KG1 (cell line): ENCODE data around the gene C14orf132.

Experiments
- DNase-seq: peaks from one replicate; lab custom pipeline; 2025; lab: John Stamatoyannopoulos, UW

The C14orf132 gene

DNA sequence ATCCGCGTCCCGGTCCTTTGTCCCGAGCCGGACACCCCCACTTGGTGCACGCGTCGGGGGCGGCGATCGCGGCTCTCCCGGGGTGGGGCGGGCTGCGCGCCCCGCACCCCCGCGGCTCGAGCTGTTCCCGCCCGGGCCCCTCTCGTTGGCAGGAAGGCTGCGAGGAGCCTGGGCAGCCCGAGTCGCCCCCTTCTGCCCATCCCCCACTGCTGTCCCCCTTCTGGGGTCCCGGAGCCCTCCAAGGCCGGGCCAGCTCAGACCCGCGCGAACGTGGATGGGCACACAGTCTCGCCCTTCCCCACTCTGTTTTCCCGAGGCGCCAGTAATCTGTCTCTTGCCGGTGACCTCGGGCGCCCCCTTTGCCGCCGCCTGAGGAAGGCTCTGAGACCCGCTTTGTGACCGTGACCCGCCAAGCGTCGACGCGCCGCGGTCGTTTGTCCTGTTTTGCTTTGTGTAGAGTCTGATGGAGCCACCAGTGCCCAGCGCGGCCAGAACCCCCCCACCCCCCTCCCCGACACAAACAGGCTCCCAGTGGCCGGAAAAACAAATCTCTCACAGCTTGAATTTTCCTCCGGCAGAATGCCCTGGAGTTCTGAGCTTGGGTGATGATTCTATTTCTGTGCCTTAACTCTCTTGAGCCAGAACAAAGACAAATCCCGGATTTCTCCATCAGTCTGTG is 610 bp downstream of the C14orf132 start:
- DNase-seq, result no peak

DNA sequence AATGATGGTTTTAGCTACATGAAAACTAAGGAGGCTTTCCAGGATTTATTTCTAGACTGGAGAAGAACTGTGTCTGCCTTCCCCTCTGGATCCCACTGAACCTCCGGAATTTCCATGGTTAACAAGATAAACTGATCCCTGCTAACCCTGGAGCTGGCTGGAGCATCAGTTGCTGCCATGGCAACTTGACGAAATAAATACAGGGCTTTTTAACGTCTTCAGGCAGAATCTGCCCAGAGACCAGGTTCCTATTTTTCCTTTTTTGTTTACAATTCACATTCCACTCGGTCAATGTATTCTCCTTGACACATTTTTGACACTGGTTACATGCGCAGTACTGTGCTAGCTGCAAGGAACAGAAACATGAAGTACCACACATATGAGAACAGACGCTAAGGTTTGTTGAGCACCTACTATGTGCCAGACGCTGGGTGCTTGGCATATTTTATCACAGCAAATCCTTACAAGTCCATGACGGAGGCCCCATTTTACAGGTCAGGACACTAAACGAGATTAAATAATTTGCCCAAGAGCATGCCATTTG is 1.7 kb downstream of the C14orf132 start:
- no peak for DNase-seq

DNA sequence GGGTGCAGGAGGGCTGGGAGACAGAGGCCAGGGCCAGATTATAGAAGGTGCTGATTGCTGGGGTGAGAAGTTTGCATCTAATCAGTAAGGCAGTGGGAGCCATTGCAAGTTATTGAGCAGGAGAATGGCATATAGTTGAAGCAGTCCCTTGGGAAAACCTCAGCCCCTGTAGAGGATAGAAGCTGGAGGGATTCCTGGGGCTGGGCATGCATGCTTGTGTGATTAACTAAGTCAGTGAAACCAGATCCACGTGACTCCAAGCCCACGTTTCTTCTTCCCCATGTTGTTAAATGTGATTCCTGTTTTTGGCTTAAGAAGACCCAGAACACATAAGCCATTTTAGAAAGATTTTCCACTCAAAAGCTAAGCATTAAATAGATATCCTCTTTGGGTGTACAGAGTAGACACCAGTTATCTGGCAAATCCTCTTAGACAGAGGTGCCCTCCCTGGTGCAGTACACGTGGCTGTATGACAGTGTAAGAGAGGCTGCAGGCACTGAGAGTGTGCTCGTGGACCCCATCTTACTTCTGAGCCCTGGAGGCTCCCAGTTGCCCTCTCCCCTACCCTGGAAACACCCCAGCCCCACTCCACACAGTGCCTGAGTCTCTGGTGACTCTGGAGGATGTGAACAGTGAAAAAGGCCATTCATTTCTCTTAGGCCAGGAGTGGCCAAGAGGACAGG is 3.2 kb downstream of the C14orf132 start:
- no peak for DNase-seq

DNA sequence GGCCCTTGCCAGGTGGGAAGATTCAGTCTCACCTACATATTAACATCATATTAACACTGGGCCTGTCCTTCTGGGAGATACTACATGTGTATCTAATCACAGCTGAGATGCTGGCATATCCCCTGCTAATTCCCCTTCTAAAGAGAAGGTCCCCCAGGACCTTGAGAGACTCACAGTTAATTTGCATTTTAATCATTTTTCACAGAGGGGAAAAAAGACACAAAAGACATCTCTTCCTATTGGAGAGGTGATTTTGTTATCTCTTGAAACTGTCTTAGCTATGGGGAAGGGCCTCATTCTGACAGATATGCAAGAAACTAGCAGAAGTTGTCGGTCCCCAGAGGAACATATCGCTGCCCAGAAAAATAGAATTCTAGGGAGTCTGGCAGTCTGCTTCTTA is 7.5 kb downstream of the C14orf132 start:
- no peak for DNase-seq

DNA sequence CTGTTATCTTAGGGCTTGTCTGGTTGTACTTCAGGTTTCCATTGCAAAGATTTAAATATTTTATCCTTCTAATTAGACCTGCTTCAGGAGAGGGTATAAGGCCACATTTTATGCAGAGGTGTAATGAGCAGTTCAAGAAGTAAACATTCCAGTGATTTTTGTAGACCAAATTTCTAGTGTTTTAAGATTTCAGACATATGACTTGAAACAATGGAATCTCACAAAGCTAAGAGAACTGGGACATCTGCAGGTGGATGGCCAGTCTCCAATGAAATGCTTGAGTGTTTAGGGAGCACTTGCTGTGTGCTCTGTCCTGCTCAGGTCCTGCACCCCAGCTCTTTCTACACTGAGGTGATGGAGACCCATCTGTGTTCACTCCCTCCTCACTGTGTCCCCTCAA is 7.9 kb downstream of the C14orf132 start:
- DNase-seq, result no peak

DNA sequence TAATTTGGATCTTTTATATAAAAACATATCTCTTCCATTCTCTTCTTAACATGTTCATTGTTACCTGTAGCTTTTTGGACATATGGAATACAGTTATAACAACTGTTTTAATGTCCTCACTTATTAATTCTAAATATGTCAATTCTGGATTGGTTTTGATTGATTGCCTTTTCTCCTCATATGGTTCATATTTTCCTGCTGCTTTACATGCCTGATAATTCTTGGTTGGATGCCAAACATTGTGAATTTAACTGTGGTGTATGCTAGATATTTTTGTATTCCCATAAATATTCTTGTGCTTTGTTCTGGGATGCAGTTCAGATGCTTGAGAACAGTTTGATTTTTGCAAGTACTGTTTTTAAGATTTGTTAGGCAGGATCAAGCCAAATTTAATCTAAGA is 10.8 kb downstream of the C14orf132 start:
- no peak for DNase-seq

DNA sequence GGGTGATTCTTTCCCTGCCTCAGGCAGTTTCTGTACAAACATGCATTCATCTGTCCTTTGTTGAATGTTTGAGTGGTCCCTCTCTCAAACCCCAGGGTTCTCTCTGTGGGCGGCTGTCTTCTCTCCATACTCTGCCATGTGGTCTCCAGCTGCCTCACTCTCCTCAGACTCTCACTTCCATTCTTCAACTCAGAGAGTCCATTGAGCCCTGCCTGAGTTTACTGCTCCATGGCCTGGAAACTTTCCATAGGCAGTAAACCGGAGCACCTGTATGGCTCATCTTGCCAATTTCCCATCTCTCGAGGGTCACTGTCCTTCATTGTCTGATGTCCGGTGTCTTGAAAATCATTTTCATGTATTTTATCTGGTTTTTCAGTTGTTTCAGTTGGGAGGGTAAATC is 11.3 kb downstream of the C14orf132 start:
- DNase-seq, result no peak

DNA sequence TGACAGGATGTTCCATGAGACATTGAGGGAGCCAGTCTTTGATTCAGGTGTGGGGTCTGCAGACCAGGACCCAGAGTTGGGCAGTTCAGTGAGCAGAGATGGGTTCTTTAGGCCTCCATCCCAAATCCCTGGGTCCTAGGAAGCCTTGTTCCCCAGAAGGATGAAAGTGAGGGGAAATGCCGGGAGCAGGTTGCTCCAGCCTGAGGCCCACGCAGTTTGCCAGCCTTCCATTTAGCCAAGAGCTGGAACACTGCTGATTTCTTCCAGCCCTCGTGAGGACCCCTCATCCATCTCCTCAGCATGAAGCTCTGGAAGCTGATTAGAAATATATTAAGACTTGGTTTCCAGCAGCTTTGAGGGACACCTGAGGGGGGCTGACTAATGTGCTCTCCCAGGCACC is 12.1 kb downstream of the C14orf132 start:
- DNase-seq, result no peak

DNA sequence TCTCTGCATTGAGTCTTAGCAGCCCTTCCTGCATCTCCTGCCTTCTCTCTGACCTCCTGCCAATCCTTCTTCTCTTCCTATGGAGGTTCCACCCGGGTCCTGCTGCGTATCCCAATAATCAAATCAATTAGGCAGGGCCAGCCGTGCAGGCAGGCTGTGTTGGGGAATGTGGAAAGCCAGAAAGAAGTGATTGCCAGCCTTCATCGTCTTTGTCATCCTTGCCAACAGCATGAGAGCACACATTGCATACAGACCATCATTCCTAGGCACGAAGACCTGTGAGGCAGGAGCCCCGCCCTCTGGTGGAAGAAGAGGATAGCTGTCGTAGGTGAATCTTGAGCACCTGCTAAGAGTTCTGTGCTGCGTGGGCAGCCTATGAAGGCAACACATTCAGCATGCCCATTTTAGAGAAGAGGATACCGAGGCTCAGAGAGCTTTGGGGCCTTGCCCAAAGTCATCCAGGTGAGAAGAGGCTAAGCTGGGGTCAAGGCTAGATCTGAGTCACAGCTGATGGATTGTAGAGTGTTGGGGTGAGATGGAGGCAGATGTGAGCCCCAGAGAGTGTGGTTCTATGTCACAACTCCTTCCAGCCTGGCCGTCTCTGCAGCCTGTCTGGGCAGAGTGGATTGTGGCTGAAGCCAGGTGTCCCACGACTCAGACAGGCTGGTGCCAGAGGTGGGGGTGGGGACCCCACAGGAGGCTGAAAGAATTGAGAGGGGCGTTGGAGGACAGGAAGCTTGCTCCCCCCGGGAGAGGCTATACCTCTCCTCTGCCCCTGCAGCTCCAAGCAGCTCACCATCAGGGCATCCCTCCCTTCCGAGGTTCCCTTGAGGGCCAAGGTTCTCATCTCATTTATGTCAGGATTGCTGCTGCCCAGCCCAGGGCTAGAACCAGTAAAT is 12.7 kb downstream of the C14orf132 start:
- no peak for DNase-seq

DNA sequence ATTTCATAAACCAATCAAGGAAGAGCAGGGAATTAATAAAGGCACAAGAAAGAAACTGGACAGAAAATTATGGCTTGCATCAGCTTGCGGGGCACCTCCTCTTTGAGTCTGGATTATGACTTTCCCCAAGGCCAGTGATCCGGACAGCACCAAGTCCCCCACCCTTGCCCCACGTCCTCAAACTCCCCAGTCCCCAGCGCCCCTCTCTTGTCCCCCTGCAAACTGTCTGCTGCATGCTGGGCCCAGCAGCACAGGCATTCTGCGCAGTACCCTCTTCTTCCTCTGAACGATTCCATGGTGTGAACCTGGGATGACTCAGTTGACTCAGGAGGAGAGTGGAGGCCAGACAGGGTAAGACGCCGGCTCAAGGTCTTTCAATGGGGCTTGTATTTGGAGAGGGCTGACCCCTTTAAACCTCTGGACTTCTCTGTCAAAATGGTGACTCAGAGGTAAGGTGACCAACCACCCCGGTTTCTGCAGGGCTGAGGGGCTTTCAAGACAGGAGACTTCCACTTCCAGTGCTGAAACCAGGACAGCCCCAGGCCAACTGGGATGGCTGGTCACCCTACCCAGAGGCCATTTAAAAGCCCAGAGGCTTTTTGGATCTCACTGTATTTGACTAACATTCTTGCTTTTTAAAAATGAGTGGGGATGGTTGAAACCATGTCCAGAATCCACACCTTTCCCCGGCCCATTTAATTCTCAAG is 13.5 kb downstream of the C14orf132 start:
- no peak for DNase-seq

DNA sequence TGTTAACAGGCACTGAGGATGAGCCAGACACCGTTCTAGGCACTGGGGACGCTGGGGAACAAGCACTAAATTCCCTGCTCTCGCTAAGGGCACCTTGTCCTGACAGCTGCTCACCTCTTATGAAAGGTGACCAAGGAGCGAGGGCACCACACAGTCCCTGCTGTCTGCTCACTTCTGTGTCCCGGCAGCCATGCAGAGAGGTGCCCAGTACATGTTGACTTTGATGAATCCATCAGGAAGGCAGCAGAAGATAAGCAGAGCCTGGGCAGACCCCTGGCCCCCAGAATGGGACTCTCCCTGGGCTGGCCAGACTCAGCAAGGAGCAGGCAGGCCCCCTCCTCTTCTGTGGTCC is 14.1 kb downstream of the C14orf132 start:
- no peak for DNase-seq

DNA sequence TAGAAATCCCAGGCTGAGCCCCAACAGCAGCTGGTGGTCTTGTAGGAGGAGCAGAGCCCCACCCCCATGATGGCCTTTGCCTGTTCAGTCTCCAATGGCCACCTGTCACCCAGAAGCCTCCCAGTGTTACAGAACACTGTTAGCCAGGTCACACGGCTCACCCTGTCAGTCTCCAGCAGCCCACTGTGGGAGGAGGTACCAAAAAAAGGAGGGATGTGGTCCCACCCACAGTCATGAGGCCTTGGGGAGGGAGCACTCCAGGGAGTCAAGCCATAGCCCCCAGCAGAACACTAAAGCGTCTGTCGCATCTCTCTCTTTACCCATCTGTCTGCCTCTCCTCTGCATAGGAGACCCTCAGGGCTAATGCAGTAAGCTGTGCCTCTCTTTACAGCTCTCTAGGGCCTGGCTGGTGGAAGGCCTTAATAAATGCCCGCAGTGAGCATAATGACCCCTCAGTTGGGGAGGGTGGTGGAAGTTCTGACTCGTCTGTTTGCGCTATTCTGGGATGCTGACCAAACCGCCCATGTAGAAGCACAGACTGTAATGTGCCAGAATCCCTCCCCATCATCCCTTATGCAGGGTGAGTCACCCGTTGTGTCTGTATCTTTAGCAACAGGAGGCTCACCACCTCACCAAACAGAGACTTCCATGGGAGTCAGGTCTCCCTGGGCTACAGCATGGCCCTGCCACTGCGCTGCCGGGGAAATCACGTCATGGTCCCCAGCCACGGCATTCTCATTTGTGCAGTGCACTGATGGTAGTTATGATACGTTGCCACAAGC is 14.6 kb downstream of the C14orf132 start:
- DNase-seq, result no peak

DNA sequence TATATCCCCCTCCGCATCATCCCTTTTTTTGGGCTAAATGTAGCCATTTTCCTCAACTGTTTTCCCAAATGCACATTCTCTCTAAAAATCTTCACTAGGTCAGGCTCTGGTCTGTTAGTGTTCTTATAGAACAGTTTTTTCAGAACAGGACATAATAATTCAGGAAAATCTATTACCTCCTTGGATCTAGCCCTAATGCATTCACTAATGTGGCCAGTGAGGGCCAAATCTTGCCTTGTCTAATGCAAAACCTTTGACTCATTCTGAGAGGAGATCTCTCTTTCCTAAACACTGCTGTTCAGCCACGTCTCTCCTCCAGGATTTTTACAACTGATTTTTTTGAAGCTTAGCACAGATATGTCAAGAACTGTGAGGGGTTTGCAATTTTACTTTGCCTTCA is 15.5 kb downstream of the C14orf132 start:
- no peak for DNase-seq

DNA sequence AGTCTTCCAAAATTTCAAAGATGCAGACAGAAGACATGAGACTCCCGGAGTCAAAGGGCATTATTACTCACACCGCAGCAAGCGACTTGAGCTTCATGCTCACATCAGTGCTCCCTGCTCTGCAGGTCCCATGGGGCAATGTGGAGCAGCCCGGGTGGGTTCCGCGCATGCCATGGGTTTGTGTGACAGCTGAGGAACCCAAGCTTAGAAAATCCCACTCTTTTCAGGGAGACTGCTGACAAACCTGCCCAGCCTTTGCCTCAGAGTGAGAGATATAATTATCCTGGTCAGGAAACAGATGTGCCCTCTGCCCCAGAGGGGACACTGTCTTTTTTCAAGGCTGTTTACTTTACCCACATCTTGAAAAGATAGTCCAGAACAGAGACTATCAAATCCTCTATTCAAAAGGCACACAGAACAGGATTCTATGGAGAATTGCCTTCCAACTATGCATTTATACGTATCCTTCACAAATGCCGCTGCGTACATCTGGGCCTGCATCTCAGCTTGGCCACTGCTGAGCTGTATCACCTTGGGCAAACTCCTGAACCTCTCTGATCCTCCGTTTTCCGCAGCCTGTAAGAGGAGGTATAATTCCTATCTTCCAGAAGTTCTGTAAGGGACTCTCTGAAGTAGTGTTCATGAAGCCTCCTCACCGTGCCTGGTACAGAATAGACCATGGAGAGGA is 16.0 kb downstream of the C14orf132 start:
- DNase-seq, result no peak

DNA sequence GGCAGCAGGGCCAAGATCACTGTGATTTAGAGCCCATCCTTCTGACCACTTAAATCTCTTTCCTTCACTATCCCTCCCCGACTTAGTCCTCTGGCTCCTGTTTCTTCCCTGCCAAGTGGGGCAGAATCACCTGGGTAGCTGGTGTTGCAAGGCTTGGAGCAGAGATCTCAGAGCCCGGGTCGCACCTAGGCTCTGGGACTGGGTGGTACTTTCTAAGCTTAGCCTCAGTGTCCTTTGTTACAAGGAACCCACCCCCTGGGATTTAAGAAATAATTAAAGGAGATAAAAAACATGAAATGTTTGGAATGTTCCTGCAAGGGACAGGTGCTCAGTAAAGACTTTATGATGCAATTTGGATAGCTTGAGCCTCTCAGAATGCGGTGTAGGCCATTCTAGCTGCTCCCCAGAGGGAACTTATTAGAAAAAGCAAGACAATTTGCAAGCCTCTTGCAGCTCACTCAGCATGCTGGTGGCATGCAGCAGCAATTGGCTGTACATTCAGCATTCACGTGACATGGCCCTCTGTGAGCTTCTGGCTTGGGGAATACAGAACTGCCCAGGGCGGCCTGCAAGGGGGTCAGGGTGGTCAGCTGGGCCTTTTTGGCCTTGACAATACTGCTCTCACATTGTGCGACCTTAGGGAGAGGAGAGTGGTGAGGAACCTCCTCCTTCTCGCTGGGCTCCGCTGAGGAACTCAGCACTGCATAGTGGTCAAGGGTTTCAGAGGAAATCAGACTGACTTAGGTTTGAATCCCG is 16.8 kb downstream of the C14orf132 start:
- no peak for DNase-seq

DNA sequence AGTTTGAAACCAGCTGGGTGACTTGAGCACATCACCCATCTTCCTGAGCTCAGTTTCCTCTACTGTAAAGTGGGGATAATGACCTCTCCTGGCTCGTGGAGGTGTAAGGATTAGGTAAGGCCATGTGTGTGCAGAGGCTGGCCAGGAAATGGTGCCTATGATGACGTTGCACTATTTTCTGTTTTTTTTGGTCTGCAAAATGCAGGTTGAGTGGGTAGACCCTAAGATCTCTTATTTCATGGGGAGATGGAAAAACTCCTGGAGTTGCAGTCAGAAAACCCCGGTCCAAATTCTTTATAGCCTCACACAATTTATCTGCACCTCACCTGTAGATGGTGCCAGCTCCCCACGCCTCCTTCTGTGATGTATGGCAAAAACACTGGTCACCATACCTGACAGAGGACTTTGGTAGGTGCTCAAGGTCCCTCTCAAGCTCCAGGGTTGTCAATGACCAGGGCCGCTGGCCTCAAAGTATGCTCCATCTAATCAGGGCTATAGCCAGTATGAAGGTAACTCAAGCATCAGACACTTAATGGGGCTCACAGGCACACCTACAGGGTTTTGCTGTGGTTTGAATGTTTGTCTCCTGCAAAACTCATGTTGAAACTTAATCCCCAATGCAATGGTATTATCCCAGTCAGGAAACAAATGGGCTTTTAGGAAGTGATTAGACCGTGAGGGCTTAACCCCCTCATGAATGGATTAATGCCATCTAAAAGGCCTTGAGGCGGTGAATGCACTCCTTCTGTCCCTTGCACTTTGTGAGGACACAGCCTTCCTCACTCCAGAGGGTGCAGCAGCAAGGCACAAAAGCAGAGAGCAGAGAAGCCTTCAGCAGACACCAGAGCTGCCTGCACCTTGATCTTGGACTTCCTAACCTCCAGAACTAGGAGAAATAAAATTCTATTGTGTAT is 17.6 kb downstream of the C14orf132 start:
- no peak for DNase-seq

DNA sequence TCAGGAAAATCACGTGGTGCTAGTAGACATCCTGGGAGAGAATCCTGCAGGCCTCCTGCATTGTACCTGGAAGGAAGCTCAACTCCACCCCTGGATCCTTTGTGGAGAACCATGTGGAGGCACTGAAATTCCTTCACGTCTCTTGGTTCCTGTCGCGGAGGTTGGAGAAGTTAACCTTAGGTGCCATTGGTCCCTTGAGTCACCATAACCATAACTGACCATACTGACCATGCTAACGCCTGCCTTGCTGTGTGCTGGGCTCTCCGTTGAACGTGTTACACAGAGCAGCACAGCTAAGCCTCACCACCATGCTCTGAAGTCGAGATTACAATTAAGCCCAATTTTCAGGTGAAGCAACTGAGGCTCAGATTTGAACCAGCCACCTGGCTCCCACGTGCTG is 18.6 kb downstream of the C14orf132 start:
- no peak for DNase-seq

DNA sequence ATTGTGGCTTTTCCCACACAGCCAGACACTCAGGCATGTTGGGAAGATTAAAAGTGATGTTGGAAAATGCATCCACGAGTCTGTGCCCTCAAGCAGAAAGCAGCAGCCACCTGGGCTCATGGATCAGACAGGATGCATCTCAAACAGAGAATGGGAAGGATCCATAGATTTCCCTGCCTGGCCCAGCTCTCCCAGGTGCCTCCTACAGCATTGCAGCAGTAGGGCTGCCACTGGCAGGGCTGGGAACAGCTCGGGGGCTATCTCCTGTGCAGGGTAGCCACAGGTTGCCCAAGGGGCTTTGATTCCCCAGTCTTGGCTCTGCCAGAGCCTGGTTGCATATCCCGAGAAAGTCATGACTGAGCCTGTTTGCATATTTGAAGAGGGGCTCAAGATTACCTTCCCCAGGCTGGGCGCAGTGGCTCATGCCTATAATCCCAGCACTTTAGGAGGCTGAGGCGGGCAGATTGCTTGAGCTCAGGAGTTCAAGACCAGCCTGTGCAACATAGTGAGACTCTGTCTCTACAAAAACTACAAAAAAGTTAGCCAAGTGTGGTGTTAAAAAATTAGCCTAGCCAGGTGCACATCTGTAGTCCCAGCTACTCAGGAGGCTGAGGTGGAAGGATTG is 19.5 kb downstream of the C14orf132 start:
- no peak for DNase-seq
